ENCODE results near the gene FGFR3.

GRCh38 chr4:1839282-1839681, 46.2 kb downstream of the FGFR3 start:
- TF ChIP-seq, protein P1, sequence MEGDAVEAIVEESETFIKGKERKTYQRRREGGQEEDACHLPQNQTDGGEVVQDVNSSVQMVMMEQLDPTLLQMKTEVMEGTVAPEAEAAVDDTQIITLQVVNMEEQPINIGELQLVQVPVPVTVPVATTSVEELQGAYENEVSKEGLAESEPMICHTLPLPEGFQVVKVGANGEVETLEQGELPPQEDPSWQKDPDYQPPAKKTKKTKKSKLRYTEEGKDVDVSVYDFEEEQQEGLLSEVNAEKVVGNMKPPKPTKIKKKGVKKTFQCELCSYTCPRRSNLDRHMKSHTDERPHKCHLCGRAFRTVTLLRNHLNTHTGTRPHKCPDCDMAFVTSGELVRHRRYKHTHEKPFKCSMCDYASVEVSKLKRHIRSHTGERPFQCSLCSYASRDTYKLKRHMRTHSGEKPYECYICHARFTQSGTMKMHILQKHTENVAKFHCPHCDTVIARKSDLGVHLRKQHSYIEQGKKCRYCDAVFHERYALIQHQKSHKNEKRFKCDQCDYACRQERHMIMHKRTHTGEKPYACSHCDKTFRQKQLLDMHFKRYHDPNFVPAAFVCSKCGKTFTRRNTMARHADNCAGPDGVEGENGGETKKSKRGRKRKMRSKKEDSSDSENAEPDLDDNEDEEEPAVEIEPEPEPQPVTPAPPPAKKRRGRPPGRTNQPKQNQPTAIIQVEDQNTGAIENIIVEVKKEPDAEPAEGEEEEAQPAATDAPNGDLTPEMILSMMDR (IDR thresholded peaks at IDR 0.05; ENCODE audit: low read depth, low read length): no peak
- no peak for TF ChIP-seq POLR2A (IDR thresholded peaks at IDR 0.05; ENCODE audit: extremely low read depth, insufficient read length)
- no peak for TF ChIP-seq MYC (IDR thresholded peaks at IDR 0.05; ENCODE audit: low read depth, low read length)

Data from NB4 (cell line).